OCI-LY3 (cell line): Measurements from ENCODE around the gene BBS7.

ENCODE experiments used
- CTCF ChIP-seq: fragments of 200-600, 300-600 bp; sonication (generic); IDR thresholded peaks from 2 replicates; pipeline ENCODE4 v1.5.1; 2014; ENCODE audit warnings: antibody characterized with exemption, low read length, low read depth
- EZH2phosphoT487 ChIP-seq: fragments of 200-600 bp; shearing (Covaris generic); IDR thresholded peaks from 2 replicates; pipeline ENCODE4 v1.6.1; 2018; ENCODE audit warnings: antibody characterized with exemption, mixed run types, low read depth

- TF ChIP-seq CTCF, result no peak
- TF ChIP-seq EZH2phosphoT487, result no peak
Measured at GRCh38 chr4:121792966-121793365, 77.3 kb downstream of the BBS7 start.
